HG02943 (cell line): ENCODE data around the gene COA3.

Experiments used
- ATAC-seq: cut with Tn5 transposase; IDR thresholded peaks from one replicate; pipeline ENCODE4 v1.9.1; 2021; ENCODE audit warnings: mild to moderate bottlenecking, low read depth, moderate library complexity; ENCODE audit not compliant: unreplicated experiment

Gene COA3

DNA sequence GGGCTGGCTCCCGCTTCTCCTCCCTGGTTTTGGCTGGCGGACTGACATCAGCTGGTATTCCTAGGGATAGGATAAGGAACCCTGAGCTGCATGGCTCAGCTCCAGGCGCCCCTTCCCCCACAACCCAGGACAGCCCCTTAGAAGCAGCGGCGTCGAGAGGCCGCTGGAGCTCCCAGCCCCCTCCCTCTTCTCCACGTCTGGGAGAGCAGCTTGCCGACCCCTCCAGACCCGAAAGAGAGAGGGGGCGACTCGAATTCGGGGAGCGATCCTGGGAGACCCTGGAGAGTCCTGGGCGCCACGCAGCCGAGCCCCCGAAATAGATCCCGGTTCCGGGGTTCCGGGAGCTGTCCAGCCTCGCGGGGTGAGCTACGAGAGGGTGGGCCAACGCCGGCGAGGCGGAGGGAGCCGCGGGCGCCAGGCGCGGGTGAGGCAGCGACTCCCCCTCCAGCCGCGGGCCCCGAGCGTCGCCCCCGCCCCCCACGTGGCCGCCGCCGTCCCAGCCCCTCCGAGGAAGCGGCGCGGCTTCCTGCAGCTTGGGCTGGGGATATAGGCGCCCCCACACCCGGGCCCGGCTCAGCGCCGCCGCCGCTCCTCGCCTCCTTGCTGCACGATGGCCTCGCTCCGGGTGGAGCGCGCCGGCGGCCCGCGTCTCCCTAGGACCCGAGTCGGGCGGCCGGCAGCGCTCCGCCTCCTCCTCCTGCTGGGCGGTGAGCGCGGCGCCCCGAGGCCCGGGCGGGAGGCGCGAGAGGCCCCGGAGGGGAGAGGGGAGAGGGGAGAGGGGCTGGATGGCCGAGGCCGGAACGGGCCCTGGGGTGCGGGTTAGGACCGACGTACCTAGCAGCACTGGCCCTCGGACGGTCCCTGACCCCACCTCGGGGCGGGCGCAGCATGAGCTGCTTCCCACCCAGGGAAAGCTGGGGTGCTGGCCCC, 37.6 kb downstream of the COA3 start, which contains the start of gene RAMP2:
TSS of gene RAMP2 (plus strand) at position 576 of the 930 bp plus-strand sequence. CDS start at position 611, 35 bp downstream.
- no peak for ATAC-seq

- ATAC-seq = no peak
Measured at GRCh38 chr17:42759982-42760651, 38.4 kb downstream of the COA3 start.

GRCh38 chr17:42754782-42755181, 43.7 kb downstream of the COA3 start:
- no peak for ATAC-seq

DNA sequence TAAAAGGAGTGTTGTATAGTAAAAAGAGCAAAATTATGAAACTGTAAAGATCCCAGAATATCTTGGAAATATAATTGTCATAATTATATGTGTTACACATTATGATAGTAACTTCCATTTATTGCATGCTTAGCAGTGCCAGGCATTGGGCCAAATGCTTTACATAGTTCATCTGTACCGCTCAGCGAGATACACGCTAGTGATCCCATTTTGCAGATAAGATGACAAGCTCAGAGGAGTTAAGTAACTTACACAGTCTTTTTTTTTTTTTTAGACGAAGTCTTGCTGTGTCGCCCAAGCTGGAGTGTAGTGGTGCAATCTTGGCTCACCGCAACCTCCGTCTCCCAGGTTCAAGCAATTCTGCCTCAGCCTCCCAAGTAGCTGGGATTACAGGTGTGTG, 46.9 kb downstream of the COA3 start:
- no peak for ATAC-seq

DNA sequence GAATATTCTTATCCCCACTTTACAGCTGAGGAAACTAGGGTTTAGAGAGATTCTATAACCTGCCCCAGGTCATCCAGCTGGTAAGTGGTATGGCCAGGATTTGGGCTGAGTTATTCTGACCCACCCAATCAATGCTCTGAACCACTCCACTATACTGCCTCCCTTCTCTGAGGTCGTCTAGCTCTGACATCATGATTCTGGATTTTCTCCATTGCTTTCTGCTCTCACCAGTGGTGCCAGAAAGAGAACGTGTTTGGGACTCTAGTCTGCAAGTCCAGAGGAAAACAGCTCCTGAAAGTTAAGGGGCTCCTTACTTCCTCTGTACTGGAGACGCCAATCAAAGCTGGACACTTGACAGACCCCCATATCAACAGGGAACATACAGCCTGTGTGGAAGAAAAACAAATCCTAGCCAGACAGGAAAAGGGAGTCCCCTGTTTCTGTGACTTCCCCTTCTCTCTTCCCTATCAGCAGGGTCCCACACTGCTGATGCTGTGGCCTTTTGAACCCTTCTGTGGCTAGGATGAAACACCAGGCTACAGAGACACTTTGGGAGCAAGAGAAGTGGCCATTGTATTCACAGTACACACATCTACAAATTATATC, 47.7 kb downstream of the COA3 start:
- no peak for ATAC-seq

DNA sequence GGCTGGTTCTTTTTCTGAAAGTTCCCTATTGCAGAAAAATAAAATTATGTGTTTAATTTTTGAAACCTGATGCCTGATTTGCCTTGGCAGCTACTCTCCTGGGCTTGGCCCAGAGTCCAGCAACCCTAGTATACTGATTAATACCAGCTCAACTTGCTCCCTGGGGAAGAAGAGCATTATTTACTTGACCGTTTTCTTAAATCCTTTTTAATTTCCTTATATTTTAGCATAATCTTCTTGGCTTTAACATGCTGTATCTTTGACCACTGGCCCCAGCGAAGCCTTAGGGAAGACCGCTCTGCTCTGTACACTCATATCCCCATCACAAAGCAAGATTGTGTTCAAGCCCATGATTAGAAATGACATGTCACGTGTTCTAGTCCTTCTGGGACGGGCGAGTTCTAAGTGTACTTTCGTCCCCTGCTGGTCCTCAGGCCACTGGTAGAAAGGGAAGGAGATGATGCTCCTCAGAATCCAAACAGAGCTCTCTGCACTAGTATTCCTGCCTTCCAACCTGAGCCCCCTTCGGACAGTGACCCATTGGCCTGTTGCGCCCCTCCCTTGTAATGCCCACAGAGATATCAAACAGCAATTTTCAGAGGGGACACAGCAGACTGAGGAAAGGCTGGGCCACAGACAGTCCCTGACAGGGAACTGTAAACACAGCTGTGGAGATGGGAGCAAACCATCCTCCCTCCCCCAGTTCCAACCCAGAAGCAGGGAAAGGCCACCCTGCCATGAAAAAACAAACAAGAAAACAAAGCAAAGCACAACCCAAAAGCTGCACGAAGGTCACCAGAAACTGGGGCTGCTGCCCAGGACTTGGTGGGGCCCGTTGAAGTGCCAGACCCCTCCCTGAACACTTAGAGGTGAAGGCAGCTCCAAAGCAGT, 49.4 kb downstream of the COA3 start:
- no peak for ATAC-seq

- ATAC-seq = no peak
Measured at GRCh38 chr17:42748202-42748907, 50.1 kb downstream of the COA3 start.
